ENCODE data around the gene MAP3K12.
"Not testable (repeated sequence)": the region's sequence is repeated elsewhere in the genome, so short reads cannot be mapped to it uniquely, and the experiment has no call there.

MAP3K12 gene

GRCh38 chr12:53493610-53494391 is 5.5 kb downstream of the MAP3K12 start:
- no peak for DNase-seq (ENCODE audit: low read depth in 2 of 2)

GRCh38 chr12:53492830-53493609 is 6.2 kb downstream of the MAP3K12 start:
- DNase-seq (ENCODE audit: low read depth in 2 of 2), result peak; percentile 67 to 75

GRCh38 chr12:53492188-53492587 is 7.1 kb downstream of the MAP3K12 start:
- DNase-seq (ENCODE audit: low read depth in 2 of 2), result no peak

- DNase-seq (ENCODE audit: low read depth in 2 of 2), result no peak
These were observed 9.9 kb downstream of the MAP3K12 start for GRCh38 chr12:53489242-53489864.

- DNase-seq (ENCODE audit: low read depth in 2 of 2), result no peak
These were observed 12.3 kb downstream of the MAP3K12 start for GRCh38 chr12:53486736-53487487.

- no peak for DNase-seq (ENCODE audit: low read depth in 2 of 2)
These were observed 13.1 kb downstream of the MAP3K12 start for GRCh38 chr12:53485955-53486735.

GRCh38 chr12:53484686-53485575 is 14.3 kb downstream of the MAP3K12 start:
- DNase-seq (ENCODE audit: low read depth in 2 of 2), result no peak

GRCh38 chr12:53483979-53484377 is 15.3 kb downstream of the MAP3K12 start:
- DNase-seq (ENCODE audit: low read depth in 2 of 2), result no peak

GRCh38 chr12:53483225-53483978 is 15.9 kb downstream of the MAP3K12 start:
- no peak for DNase-seq (ENCODE audit: low read depth in 2 of 2)

GRCh38 chr12:53482626-53483168 is 16.6 kb downstream of the MAP3K12 start:
- DNase-seq (ENCODE audit: low read depth in 2 of 2), result no peak

- DNase-seq (ENCODE audit: low read depth in 2 of 2), result no peak
These were observed 17.2 kb downstream of the MAP3K12 start for GRCh38 chr12:53481939-53482586.

GRCh38 chr12:53481458-53481857 is 17.8 kb downstream of the MAP3K12 start:
- not testable (repeated sequence) for DNase-seq (ENCODE audit: low read depth in 2 of 2)

GRCh38 chr12:53480491-53481442 is 18.5 kb downstream of the MAP3K12 start:
- no peak for DNase-seq (ENCODE audit: low read depth in 2 of 2)

GRCh38 chr12:53479331-53479730 is 19.9 kb downstream of the MAP3K12 start:
- no peak for DNase-seq (ENCODE audit: low read depth in 2 of 2)

GRCh38 chr12:53478865-53479264 is 20.4 kb downstream of the MAP3K12 start:
- no peak for DNase-seq (ENCODE audit: low read depth in 2 of 2)

GRCh38 chr12:53476769-53477209 is 22.5 kb downstream of the MAP3K12 start:
- no peak for DNase-seq (ENCODE audit: low read depth in 2 of 2)

- DNase-seq (ENCODE audit: low read depth in 2 of 2), result no peak
These were observed 24.4 kb downstream of the MAP3K12 start for GRCh38 chr12:53474819-53475218.
